GM19351 (cell line): ENCODE data around the gene CADM1.

Experiments
- ATAC-seq: cut with Tn5 transposase; IDR thresholded peaks from one replicate; pipeline ENCODE4 v1.9.1; 2021; ENCODE audit warnings: mild to moderate bottlenecking, moderate library complexity; ENCODE audit not compliant: unreplicated experiment

The CADM1 gene

DNA sequence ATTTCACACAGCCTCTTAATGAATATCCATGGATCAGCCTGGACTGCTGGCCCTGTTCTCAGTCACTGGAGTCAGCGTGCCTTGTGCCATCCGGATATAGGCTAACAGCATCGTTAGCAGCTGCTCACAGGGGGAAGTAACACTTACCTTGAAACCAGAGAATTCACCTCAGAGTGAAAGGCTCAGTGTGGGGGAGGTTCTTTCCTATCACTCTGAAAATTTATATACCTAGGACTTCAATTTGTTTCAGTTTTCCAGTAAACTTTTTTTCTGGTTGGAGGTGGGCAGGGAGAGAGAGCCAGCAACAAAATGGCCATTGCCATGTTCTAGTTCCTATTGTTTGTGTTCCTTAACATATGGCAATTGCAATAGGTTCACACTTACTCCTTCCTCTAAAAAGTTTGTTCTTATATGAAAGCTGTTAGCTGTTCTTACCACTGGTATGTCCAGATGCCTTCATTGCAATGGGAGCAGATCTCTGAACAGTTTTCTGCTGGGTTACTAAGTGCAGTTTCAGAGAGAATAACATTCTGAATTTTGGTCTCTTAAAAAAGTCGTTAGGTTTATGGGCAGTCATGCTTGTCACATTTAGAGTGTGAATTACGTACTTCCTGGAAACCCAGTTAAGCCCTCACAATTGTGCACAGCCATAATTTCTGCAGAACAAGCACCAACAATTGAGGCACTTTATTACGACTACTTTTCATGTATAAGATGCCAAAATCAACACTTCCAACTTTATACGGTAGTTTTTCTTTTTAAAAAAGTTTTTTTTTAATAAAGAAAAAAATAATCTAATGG is 247.6 kb downstream of the CADM1 start:
- peak; percentile 96 for ATAC-seq

DNA sequence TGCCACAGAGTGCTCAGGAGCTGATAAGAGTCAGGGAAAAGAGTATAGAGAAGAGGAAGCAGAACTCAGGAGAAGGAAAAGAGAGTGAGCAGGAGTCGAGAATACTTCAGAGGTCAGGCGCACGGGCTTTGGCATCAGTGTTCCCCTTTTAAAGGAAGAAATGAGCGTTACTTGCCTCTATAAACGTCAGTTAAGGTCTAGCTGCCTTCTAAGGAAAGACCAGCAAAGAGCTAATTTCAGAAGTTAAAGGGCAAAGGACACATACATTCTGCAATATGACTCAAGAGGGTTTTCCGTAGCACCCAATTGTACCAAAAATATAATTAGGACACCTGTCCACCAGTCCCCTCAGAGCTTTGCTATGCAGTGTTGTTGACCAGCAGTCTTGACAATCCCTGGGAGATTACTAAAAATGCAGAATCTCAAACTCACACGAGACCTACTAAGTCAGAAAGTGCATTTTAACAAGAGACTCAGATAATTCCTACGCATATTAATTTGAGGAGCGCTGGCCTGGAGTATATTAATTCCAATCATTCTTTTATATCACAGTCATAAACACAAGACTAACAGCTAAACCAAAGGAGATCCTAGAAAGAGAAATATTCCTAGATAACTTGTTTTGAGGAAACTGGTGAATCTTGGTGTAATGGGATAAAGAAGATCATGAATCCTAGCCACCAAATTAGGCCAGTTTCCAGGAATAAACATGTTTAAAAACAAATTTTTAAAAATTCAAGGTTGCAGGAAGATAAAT is 249.0 kb downstream of the CADM1 start:
- no peak for ATAC-seq

DNA sequence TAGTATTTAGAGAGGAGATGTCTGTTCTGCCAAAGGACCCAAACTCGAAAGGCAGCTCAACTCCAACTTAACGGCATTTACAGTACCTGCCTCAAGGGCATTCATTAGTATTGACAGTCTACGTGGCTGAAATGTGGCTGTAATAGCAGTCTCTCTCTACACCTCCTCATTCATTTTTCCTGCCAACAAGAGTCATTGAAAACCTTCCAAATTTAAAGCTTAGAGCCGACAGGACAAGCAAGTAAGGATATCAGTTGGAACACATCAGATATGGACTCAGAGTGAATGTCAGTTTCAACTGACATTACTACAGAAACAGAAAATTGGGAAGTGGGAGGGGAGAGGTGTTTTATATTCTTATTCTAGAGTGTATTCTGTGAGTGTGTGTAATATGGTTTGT is 253.1 kb downstream of the CADM1 start:
- ATAC-seq = no peak

DNA sequence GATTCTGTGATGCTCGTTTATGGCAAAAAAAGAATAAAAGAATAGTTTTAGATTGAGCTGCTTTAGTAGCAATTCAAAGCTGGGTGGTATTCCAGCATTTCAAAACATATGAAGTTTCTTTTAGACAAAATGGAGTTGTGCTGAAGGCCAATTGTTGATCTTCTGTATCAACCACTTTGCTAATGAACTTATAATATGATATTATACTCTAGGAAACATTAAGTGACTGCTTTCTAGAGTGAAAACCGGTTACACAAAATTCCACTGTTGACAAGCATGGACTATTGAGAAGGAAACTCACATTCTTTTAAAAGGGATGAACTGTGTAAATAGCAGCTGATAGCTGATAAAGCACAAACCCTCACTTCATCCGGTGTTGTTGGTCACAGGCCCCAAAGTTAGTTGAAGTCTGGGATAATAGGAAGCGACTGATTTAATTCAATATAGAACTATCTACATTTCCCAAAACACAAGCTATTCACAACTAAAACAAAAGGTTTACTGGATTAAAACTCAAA is 255.1 kb downstream of the CADM1 start:
- no peak for ATAC-seq

DNA sequence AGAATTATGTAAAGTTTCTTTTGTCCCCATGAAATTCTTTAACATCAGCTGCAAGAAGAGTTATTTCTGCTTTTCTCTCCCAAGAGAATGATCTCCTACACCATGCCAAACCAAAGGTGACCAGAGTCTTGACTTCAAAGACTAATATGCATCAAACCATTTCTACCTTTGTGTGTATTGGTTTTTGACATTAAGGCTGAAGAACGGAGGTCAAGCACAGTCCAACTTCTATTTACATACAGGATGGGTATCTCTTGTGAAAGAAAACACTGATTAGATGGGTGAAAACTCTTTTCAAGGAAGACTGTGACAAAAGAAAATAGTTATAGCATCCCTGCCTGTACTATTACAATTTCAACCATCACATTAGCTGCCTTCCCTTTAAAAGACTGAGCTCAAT is 256.3 kb downstream of the CADM1 start:
- ATAC-seq = no peak

DNA sequence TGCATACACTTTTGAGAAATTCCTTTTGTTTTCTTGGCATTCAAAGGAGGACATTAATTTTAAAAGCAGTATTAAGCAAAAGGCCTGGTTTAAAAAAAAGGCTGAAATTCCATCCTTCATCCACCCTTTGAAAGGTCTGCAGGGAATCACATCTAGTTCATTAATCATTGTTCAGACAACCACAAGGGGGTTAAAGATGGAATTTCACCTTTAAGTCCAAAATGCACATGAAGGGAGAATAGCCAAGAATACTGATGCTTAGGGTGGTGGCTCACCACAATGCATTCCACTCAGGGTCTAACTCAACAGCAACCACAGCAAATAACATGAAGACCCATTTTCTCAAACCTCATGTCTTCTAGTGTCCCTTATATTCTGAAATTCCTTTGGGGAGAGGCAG is 256.9 kb downstream of the CADM1 start:
- ATAC-seq = no peak

DNA sequence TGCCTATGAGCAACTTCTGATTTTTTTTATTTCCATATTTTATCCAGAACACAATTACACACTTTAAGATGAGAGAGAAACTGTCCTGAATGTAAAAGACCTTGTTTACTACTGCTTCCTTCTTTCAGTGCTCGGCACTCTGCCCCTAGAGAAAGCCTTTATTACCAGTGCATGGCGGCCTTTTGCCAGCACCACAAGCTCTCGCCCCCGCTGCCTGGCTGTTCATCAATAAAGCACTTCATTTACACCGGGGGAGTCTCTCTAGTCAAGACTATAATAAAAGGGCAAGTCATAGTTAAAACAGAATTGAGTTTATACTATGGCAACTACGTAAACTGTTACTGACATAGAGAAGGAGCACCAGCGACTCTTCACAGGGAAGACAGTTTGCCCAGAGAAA is 259.5 kb downstream of the CADM1 start:
- no peak for ATAC-seq

DNA sequence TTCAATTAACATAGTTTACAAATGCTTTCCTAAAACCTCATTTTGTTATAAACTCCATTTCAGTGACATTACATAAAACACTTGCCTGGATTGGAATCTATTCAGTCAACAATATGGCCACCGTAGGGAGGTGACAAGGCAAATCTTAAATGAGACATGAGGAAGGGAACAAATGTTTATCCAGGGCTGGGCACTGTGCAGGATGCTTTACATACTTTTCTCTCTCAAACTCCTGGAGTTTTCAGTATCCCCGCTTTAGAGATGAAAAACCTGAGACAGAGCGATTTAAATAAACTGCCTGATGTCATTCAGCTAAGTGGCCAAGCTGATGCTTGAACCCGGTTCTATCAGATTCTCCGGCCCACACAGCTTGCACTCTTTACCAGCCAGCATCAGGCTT is 259.9 kb downstream of the CADM1 start:
- no peak for ATAC-seq

DNA sequence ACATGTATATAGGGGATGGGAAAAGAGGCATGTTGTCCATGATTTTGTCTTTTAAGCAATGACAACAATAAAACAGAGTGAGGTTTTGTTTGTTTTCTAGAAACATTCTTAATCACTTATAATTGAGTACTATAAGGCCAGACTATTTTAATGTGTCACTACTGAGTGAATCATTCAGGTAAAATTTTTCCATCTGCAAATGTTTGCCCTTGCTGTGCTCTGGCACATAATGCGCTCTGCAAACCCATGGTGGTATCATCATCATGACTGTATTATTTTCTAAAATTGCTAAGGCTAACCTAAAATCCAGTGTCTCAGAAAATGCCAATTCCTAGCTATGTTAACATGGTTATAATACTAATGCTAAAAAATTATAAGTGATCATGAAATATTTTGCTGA is 261.2 kb downstream of the CADM1 start:
- ATAC-seq = no peak

DNA sequence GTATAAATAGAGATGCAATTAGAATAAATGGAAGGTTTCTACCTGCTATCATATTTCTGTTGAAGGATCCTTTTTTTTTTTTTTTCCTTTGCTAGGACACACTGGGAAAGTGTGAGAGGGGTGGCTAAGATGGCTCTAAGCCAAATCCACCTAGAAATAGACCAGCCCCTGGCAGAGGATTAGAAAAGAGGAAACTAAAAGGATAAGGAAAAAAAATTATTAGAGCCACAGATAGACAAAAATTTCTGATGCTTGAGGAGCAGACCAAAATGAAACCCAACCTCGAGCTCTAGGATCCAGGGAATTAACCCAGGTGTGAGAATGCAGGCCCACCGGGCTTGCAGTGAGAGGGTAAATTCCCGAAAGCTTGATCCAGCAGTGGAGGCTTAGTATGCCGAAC is 262.3 kb downstream of the CADM1 start:
- ATAC-seq = no peak

DNA sequence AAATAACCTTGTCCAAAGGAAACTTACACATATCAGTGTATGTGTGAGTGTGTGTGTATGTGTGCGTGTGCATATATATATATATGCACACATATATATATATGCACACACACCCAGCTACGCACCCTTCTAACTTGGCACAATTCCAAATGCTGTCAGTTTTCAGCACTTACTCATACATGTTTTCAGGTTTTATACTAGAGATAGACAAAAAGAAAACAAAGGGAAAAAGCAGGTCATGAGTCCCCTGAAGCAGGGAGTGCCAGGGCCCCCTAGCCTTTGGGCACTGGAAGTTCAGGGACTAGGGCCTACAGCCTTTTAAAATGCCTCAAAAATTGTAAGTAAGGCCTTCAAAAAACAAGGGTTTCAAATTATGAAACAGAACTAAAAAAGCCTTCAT is 265.4 kb downstream of the CADM1 start:
- no peak for ATAC-seq

DNA sequence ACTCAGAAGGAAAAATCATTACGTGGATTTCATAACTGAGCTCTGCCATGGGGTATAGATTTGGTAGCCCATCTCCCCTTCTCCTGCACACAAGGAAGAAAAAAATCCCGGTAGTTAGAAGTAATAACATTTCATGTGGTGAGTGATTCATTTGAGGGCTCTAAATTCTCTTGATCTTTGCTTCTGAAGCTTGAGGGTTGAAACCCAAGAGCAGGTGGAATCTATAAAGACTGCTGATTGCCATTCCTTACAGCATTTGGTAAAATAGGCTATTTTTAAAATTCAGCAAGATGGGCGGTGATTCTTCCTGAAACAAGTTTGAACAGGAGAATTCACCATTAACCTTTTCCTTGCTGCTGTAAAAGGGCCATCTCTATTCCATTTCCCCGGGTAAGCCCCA is 266.1 kb downstream of the CADM1 start:
- no peak for ATAC-seq

DNA sequence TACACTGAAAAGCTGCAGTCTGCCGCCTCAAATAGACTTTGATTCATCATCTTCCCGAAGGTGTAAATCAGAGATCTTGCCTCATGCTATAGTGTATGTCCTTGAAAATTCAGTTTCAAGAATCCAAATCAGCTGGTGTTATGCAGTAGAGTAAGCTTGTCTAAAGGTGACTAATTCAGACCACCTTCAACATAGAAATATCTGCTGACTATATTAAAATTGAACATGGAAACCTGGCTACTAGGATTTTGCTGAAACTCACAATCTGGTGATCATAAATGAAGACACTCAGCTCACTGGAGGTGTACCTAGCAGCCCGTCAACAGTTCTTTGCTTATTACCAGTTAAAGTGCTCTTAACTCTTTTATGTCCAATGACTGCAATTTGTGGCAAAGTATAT is 266.6 kb downstream of the CADM1 start:
- ATAC-seq = no peak

DNA sequence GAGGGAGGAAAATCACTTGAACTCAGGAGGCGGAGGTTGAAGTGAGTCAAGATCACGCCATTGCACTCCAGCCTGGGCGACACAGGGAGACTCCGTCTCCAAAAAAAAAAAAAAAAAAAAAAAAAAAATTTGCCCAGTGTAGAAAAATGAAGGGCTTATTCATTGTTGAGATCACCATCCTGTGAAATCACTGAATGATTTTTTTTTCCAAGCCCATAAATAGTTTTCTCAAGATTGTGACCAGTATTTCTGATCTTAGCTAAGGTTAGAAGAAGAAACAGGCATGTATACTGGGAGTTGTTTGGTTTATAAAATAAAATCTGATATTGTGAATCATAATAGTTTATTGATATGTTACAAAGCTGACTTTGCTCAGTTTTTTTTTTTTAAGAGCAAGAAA is 269.4 kb downstream of the CADM1 start:
- no peak for ATAC-seq

DNA sequence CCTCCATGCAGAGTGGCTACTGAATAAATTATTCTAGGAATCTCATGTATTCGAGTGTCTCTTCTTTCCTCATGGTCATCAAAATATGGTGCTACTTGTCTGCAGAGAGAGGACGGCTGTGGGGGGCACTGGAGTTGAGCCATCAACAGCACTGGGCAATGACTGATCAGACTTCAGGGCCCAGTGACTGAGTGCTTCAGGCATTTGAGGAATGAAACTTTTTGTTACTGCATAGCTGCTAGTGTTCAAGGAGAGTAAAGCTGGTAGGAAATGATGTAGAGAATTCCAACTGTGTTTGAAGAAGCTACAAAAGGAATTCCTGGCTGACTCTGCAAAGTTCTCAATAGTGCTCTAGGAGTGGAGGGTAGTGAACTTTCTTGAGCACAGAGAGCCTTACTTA is 277.7 kb downstream of the CADM1 start:
- no peak for ATAC-seq

DNA sequence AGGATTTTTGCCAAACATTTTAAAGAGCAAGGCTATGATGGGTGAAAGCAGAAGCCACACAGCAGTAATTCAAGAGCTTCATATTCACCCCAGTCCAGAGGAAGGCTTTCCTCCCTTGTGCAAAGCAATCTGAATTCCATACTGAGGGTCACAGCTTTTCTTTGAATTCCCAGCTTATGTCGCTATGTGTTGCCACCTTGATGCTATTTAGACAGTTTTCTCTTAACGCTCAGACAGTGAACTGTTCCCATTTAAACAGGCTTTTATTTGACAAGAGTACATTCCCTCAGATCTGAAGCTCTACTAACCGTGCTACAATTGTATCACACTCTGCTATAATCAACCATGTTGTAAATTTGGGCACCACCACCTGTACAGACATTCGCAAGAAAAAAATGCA is 279.7 kb downstream of the CADM1 start:
- no peak for ATAC-seq

DNA sequence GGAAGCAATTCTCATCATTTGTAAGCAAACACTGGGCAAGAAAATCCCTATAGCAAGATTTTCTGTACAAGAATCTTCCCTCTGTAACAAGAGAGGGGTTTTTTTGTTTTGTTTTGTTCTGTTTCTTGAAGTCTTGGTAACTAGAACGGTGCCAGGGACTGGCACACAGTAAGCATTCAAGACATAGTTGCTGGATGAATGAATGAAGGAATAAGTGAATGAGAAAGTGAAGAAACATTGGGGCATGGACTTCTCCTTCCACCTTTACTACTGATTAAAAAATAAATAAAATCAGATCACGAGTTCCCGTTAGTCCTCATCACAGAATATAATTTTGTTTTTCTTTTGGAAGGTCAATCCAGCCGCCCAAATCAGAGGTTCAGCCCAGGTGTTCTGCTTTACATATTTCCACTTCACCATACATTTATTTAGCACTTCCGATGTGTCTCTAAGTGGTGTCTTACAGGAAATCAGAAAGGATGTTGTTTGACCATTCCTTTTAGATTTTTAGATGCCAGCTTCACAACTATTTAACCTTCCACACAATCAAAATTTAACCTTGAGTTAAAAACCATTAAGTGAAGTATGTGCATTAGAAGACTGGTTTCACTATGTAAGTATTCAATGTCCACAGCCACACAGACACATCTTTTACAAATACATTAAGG is 281.2 kb downstream of the CADM1 start:
- ATAC-seq = peak; percentile 41

DNA sequence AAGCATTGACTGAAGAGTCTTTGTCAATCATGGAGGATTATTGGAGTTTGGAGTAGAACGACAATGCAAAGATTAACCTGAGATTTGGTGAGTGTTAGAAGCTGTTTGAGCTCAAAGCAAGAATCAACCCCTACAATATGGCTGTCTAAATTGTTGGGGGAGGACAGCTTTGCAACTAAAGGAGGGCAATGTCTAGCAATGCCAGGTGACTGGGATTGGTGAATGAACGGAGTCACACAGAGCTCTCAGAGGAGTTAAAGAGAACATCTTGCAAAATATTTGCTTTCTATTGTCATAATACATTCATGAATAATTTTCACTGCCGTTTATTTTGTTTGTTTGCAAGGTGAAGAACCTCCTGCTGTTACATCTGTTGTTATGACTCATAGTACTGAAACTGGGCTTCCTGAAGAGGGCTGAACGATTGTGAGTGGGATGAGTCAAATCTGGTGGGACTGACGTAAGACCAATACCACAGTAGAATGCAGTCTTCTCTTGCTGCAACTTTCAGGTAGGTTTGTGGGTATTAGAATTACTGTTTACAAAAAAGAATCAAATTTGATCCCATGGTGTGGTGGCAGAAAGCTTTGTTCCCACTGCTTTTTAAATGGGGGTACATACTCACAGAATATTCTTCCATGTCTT is 281.9 kb downstream of the CADM1 start:
- peak; percentile 93 for ATAC-seq

DNA sequence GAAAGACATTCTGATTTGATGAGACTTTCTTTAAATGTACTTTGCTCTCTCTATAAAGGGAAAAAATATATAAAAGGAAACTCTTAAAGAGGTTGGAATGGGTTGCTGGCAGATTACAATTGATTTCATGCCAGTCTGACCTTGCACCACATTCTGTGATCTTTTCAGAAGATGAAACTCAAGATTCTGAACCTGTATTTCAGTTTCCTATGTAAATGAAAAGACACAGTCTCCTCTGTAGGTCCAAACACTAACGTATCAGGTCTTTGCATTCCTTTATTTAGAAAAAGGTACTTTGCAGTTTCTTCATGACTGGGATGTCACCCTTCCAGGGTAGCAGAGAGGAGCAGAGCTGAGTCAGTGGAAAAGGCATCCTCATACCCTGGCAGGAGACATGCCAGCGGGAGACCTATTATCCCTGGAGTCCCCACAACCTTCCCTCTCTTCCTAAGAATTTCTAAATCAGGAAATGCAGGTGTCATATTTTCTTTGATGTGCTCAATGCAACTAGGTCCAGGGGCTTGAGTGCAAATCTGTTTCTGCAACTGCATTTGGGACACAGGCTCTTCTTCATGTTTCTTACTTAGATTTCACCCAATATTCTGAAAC is 282.6 kb downstream of the CADM1 start:
- ATAC-seq = peak; percentile 35

DNA sequence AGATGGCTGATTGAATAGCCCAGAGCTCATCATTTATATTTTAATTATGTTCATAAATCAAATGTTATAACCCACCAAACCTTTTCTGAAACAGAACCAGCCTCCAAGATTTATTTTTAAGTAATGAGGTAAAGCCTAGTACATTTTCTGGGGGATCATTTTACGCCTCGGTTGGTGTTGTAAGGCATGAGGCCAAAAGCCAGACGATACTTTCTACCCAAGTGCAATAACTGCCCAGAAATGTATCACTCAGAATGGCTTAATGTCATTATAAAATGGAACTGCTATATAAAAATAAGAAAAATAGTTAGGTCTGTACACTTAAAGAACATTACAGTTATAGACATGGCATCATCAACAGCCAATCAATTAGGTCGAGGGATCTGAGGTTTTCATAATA is 283.3 kb downstream of the CADM1 start:
- no peak for ATAC-seq

DNA sequence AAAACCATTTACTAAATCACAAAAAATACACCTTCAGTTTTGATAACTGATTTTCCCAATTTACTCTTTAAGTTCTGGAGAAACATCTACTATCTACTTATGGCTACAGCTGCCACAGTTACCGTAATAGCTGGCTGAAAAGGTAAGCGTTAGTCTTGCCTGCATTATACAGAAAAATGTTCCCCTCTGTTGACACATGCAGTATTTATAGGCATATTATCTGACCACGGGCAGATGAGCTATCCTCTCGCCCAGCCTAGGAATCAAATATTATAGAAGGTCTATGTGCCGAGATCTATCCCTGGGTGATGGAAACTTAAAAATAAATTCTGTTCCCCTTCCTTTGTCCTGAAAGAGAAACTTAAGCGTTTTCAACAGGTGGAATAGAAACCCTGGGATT is 283.8 kb downstream of the CADM1 start:
- ATAC-seq = no peak
